ENCODE data around the gene SLC27A2.
"Not testable (repeated sequence)": the region's sequence is repeated elsewhere in the genome, so short reads cannot be mapped to it uniquely, and the experiment has no call there.

The SLC27A2 gene

DNA sequence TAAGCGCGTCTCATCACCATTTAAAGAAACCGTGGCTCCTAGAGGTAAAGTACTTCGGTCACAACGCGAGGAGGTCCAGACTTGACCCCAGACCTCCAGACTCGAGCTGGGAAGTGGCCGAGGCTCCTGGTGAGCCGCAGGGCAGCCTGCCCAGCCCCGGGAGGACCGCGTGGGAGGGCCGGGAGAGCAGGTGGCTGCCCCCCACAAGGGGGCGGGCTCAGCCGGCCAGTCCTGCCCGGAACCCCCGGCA is at the start of gene SLC27A2:
Gene SLC27A2, plus strand, starts transcription at position 228 of the 250 bp plus-strand sequence. CDS start 232 bp downstream, outside the sequence.
- DNase-seq = no peak

DNA sequence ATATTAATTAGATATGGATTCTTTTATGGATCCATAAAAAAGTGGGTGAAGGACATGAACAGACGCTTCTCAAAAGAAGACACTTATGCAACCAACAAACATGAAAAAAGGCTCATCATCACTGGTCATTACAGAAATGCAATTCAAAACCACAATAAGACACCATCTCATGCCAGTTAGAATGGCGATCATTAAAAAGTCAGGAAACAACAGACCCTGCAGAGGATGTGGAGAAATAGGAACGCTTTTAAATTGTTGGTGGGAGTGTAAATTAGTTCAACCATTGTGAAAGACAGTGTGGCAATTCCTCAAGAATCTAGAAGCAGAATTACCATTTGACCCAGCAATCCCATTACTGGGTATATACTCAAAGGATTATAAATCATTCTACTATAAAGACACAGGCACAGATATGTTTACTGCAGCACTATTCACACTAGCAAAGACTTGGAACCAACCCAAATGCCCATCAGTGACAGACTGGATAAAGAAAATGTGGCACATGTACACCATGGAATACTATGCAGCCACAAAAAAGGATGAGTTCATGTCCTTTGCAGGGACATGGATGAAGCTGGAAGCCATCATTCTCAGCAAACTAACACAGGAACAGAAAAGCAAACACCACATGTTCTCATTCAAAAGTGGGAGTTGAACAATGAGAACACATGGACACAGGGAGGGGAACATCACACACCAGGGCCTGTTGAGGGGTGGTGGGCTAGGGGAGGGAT is 49.6 kb upstream of the SLC27A2 start:
- not testable (repeated sequence) for DNase-seq

DNA sequence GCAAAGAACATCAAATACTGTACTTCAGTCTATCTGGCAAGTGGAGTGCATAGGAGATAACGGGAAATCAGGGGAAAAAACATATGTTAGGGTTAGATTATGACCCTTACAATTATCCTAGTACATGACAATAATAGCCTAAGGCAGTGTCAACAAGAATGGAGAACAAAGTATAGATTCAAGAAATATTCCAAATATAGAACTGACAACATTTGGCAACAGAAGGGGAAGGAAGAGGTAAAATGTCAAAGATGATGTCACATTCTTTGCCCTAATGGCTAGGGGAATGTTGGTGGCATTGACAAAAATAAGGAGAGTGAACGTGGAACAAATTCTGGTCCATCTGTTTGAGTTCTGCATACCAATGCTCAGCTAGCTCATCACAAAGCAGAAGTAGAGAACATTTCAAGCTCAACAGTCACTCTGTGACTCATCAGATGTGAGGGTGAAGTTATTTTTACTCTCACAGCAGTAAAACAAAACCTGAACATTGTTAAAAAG is 47.4 kb upstream of the SLC27A2 start:
- DNase-seq = no peak

DNA sequence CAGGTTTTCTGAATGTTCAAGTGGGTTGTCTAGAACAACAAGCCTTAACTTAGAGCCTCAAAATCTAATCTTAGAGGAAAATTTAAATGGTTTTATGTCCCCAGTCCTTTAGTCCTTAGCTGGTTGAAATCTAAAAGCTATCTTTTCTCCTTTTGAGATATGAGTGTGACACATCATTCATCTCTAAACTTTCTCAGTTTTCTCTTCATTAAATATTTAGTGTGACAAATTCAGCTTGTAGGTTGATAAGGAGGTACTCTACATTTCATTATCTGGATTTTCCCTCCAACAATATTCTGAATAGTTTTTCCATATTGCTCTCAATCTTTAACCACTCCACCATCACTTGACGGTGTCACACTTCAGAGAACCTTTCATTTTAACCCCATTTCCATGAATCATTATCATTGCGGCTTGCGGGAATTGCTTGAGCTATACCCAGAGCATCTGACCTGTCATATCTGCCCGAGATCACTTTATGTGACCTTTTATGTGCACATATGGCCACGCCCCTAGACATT is 46.9 kb upstream of the SLC27A2 start:
- no peak for DNase-seq

DNA sequence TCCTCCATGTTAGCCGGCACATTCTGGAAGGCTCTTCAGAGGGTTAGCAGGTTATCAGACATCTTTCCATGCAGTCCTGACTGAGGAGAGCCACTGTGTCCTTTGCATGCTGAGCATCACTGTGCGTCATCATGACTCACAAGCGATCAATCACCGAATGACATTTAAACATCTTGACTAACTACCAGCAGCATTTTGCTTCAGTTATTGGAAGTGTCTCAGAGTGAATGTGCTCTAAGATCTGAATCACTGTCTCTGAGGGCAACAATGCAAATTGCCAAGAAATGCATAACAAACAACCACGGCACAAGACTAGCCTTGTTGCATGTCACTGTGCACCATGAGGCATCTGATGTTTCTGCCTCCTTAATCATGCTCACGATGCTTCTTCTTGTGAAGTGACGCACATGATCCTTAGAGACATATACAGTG is 44.6 kb upstream of the SLC27A2 start:
- DNase-seq = no peak

DNA sequence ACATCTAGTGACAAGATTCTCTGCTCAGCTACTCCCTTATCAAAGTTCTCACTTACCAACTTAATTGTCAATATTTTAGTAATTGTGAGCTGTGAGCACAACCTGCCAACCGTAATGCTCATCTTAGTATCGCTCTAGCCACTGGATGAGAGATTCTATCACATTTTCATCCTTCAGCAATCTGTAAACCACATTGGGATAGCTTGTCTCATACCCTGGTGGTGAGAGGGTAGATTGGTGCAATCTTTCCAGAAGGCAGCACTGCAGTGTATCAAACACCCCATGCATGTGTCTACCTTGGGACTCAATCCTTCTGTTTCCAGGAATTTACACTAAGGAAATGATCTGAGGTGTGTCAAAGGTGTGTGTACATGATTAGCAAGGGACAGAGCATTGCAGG is 44.1 kb upstream of the SLC27A2 start:
- DNase-seq = no peak

DNA sequence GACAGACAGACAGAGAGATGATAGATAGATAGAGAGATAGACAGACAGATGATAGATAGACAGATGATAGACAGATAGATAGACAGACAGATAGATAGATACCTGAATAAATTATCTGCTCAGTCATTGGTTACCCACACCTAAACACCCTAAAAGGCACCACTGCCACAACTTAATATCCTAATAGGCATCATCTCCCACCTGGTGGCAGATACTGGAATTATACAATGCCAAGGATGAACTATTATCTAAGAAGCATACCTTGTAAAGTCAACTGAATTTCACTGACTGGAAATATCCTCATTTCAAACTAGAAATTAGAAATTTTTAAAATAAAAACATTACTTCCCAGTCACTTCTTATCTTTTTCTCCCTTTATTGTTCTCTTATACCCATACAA is 43.6 kb upstream of the SLC27A2 start:
- no peak for DNase-seq

DNA sequence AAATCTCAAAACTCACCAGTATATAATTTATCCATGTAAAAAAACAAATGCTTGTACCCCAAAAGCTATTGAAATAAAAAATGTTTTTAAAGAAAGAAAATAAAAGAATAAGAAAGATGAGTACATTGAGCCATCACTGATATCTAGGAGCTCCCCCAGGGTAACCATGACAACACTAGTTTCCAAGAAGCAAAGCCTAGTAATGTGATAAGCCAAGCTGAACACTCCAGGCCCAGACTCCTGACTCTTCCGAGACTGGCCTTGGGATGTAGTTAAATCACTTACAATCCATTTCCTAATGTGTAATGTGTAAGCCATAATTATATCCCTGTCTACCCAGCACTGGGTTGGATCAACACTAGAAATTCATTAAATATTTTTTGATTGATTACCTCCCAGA is 41.9 kb upstream of the SLC27A2 start:
- DNase-seq = no peak

GRCh38 chr15:50140983-50141382 is 41.0 kb upstream of the SLC27A2 start:
- no peak for DNase-seq

- DNase-seq = no peak
Measured at GRCh38 chr15:50141856-50142255, 40.1 kb upstream of the SLC27A2 start.

DNA sequence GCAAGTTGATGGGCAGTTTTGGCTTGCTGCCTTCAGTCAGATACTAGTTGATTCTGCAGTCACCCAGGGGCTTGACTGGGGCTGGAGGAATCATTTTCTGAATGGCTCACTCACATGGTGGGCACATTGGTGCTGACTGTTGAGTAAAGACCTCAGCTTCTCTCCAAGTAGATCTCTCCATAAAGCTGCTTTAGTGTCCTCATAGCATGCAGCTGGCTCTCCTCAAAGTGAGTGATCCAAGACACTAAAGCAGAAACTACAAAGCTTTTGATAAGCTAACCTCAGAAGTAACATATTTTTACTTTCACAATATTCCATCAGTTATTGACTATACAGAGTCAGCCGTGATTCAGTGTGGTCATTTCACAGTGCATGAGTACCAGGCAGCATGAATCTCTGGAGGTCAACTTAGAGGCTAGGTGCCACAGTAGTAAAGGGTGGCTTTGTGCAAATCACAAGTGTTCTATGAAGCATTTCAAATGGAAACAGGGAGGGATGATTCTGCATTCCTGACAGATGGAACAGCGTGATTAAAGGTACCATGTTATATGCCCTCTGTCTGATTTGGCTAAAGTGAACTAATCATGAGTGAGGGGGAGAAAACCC is 38.6 kb upstream of the SLC27A2 start:
- no peak for DNase-seq

DNA sequence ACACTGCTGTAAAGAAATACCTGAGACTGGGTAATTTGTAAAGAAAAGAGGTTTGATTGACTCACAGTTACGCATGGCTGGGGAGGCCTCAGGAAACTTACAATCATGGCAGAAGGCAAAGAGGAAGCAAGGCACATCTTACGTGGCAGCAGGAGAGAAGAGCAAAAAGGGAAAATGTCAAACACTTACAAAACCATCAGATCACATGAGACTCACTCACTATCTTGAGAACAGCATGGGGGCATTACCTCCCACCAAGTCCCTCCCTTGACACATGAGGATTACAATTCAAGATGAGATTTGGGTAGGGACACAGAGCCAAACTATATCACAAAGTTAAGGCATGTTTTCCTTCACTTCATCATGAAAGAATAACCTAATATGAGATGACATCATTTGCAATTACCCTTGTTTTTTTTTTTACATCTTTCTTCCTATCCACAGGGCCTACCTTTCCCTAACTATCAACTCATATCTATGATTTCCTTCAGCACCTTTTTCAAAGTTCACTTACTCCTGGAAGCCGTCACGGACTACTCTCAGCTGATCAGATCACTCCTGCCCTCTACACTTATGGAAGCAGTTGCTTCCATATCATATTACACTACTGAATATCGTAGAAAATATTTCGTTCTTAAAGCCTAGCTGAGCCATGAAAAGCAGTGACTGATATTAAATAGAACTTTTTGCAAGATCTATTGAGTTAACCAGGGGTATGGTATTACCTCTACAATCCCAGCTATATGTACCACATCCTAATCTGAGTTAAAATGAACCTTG is 37.5 kb upstream of the SLC27A2 start:
- no peak for DNase-seq

DNA sequence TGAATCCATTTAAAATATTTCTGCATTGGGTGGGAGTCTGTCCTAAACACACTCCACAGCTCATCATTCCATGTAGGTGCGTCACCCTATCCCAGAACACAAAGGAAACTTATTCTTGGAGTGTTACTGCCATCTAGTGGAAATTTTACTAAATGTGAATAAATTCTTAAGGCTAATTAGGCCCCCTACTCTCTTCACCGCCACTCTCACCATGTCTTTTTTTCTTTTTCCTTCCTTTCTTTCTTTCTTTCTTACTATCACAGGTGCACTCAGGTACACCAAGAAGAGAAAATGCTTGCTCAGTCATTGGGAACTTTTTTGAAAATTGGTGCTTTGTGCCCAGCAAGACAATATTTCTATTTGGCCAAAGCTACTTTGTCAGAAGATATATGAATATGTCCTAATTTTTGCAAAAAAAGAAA is 36.5 kb upstream of the SLC27A2 start:
- DNase-seq = peak in 2 of 6 experiments; percentile 13 to 60

DNA sequence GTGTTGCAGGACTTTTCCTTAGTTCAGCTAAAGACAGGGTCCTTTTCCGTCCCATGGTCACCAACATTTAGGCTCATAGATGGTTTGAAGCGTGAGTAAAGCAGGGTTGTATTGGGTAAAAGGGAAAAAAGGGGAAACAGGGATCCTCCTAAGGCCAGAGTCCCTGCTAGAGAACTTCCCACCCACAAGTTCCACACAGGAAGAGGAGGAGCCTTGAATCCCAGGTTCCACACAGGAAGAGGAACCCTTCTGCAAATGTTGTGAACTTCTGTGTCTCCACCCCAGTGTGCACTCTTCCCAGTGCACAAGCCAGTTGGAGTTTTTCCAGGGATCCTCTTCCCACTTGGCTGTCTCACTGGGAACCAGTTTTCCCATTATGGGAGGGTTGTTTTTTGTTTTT is 35.4 kb upstream of the SLC27A2 start:
- no peak for DNase-seq

GRCh38 chr15:50148362-50148963 is 33.5 kb upstream of the SLC27A2 start:
- no peak for DNase-seq

DNA sequence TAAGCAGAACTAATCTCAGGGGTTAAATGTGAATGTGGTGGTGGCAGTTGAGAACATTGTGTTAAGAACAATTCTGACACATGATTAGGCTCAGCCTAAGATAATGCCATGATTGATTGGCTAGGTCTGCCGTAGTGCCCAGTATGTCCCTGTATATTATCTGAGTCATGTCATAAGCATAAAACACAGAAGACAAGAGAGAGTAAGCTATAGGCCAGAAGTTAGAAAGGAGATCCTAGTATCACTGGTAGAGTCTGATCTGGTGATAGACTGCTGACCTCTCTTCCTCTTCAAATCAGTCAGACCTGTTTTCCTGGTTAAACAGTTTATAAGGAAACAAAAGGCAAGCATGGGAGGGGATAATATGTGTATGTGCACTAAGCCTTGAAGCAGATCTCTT is 32.9 kb upstream of the SLC27A2 start:
- no peak for DNase-seq

DNA sequence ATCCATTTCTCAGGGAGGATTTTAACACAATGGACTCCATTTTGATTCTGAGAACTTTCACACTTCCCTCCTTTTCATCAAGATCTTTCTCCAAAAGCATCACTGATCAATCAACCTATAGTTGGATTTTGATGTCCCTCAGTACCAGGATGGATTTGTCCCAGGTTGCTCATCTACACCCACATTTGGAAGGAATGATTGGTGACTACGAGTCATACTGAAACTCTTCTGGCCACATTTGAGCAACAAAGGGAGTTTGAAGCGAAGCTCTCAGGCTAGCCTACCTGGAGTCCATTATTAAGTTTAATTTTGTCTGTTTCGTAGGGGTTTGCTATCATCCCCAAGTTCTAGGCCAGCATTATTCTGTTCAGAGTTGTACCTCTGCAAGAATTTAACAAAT is 31.6 kb upstream of the SLC27A2 start:
- DNase-seq = no peak

DNA sequence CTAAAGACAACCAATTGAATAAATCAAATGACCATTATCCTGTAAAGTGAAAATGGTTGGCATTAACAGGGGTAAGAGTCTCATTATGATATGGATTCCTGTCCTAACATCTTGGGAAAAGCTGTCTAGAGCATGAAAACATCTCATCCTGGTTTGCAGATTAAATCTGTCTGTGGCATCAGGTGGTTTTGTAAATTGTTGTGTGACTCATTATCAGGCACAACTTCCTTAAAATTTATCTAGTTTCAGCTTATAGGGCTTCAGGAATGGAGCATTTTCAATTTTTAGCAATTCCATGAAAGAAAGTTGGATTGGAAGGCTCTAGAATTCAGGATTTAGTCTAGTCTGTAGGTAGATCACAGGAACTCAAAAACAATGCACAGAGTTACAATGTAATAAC is 31.1 kb upstream of the SLC27A2 start:
- DNase-seq = no peak

DNA sequence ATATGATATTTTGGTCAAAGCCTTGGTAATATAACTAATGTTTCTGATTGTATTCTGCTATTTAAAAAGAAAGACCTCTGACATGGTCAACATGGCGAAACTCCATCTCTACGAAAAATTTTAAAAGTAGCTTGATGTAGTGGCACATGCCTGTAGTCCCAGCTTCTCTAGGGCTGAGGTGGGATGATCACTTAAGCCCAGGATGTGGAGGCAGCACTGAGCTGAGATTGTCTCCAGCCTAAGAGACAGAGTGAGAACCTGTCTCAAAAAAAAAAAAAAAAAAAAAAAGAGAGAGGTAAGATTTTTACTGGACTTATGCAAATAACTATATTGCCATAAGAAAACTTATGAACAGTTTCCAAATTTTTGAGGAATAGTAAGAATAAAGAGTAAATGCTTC is 30.5 kb upstream of the SLC27A2 start:
- no peak for DNase-seq

GRCh38 chr15:50158236-50158635 is 23.8 kb upstream of the SLC27A2 start:
- not testable (repeated sequence) for DNase-seq

DNA sequence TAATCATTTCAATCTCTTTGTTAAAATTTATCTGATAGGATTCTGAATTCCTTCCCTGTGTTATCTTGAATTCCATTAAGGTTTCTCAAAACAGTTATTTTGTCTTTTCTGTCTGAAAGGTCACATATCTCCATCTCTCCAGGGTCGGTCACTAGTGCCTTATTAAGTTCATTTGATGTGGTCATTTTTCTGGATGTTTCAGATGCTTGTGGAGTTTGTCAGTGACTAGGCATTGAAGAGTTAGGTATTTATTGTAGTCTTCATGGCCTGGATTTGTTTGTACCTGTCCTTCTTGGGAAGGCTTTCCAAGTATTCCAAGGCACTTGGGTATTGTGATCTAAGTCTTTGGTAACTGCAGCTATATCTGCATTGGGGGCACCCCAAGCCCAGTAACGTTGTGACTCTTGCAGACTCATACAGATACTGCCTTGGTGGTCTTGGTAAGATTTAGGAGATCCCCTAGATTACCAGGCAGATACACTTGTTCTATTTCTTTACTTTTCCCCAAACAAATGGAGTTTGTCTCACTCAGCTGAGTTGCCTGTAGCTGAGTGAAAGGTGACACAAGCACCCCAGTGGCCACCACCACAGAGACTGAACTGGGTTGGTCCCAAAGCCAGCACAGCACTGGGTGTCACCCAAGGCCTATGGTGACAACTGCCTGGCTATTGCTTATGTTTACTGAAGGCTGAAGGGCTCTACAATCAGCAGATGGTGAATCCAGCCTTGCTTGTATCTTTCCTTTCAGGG is 18.9 kb upstream of the SLC27A2 start:
- no peak for DNase-seq

GRCh38 chr15:50163719-50164410 is 18.1 kb upstream of the SLC27A2 start:
- no peak for DNase-seq
